Keratinocyte (primary cell): Measurements from ENCODE around the gene C2CD4A. TPM values are rescaled to one million over a fixed set of nuclear protein-coding genes. Genes with fewer than 3 reads are reported as not detected.

Experiments used
- DNase-seq: peaks from one replicate; pipeline ENCODE4 v3.0.0-alpha.2; 2011; ENCODE audit warnings: low read depth, missing footprints, low spot score
- FAIRE-seq: peaks from 2 replicates; lab custom pipeline; 2011; peaks lifted over from hg19 to GRCh38; lab: Jason Lieb, UNC
- H2AFZ ChIP-seq: 2 replicates; pipeline ENCODE4 v1.6.0; 2012; ENCODE audit warnings: low read length, control low read depth, inconsistent platforms; ENCODE audit not compliant: control insufficient read depth
- H3K27ac ChIP-seq: 2 replicates; pipeline ENCODE4 v1.5.1; 2011; ENCODE audit warnings: low read length; ENCODE audit not compliant: control insufficient read depth, insufficient read depth
- H3K27me3 ChIP-seq: 3 replicates; pipeline ENCODE4 v1.6.0; 2011; ENCODE audit warnings: low read length; ENCODE audit not compliant: control insufficient read depth, insufficient read depth; ENCODE audit errors: extremely low read depth
- H3K36me3 ChIP-seq, 2 experiments: 2 replicates in 1 of 2; 3 replicates in 1 of 2; pipeline ENCODE4 v1.5.1; 2011; ENCODE audit warnings: low read length in 2 of 2, mild to moderate bottlenecking in 1 of 2; ENCODE audit not compliant: control insufficient read depth in 2 of 2, insufficient read depth in 2 of 2; ENCODE audit errors: extremely low read depth in 1 of 2
- H3K4me1 ChIP-seq: 3 replicates; pipeline ENCODE4 v1.5.1; 2011; ENCODE audit warnings: low read length; ENCODE audit not compliant: control insufficient read depth, insufficient read depth; ENCODE audit errors: extremely low read depth
- H3K4me2 ChIP-seq: 3 replicates; pipeline ENCODE4 v1.6.0; 2011; ENCODE audit warnings: low read depth, low read length; ENCODE audit not compliant: control insufficient read depth, insufficient read depth; ENCODE audit errors: extremely low read depth
- H3K4me3 ChIP-seq, 3 experiments: fragments of 200-600 bp in 1 of 3; sonication (generic) in 1 of 3; 2 replicates in 2 of 3; 3 replicates in 1 of 3; pipeline ENCODE4 v1.5.1; 2011 to 2016; ENCODE audit warnings: low read length in 3 of 3, mild to moderate bottlenecking in 3 of 3, control low read depth in 2 of 3, inconsistent platforms in 1 of 3, low read depth in 1 of 3, mixed read lengths in 1 of 3, mixed run types in 1 of 3, moderate library complexity in 1 of 3; ENCODE audit not compliant: control insufficient read depth in 2 of 3, insufficient read depth in 2 of 3; ENCODE audit errors: extremely low read depth in 1 of 3
- H3K79me2 ChIP-seq: 2 replicates; pipeline ENCODE4 v1.6.0; 2012; ENCODE audit warnings: low read length; ENCODE audit not compliant: control insufficient read depth, insufficient read depth
- H3K9ac ChIP-seq: 3 replicates; pipeline ENCODE4 v1.6.0; 2011; ENCODE audit warnings: low read length; ENCODE audit not compliant: control insufficient read depth, insufficient read depth; ENCODE audit errors: extremely low read depth
- H3K9me1 ChIP-seq: 3 replicates; pipeline ENCODE4 v1.6.0; 2011; ENCODE audit warnings: low read length; ENCODE audit not compliant: control insufficient read depth, insufficient read depth; ENCODE audit errors: extremely low read depth
- H3K9me3 ChIP-seq: 2 replicates; pipeline ENCODE4 v1.5.1; 2012; ENCODE audit warnings: low read depth, low read length; ENCODE audit not compliant: control insufficient read depth
- H4K20me1 ChIP-seq: 3 replicates; pipeline ENCODE4 v1.6.0; 2011; ENCODE audit warnings: low read length; ENCODE audit not compliant: control insufficient read depth, insufficient read depth; ENCODE audit errors: extremely low read depth
- CTCF ChIP-seq, 3 experiments: IDR thresholded peaks in 1 of 3; conservative IDR thresholded peaks in 1 of 3; optimal IDR thresholded peaks in 1 of 3; 2 replicates in 2 of 3; 3 replicates in 1 of 3; pipeline versions ENCODE3 to v1.5.1; 2011; ENCODE audit warnings: low read length in 3 of 3, mild to moderate bottlenecking in 3 of 3, moderate library complexity in 2 of 3, control low read depth in 1 of 3, inconsistent platforms in 1 of 3; ENCODE audit not compliant: insufficient read depth in 2 of 3; ENCODE audit errors: extremely low read depth in 1 of 3
- EZH2 ChIP-seq: IDR thresholded peaks from one replicate; pipeline ENCODE4 v1.6.1; 2012; ENCODE audit warnings: inconsistent platforms, mild to moderate bottlenecking, low read length, moderate library complexity
- dilution Hi-C: fragments of 300-500 bp; cut with MboI; formaldehyde crosslinking; loops from one replicate; pipeline ENCODE4 v1.7.0; 2020; ENCODE audit warnings: low sequenced_read_pairs; ENCODE audit not compliant: extremely low pct_ligation_motif_present
- polyA plus RNA-seq, 5 experiments: library from polyadenylated mRNA; depleted of rRNA in 3 of 5; stranded (reverse) in 3 of 5; stranded (forward) in 1 of 5; unstranded in 1 of 5; fragments of >200 nt; gene quantifications; 1 replicate in 1 of 5; 2 replicates in 3 of 5; 3 replicates in 1 of 5; pipeline versions ENCODE4 v1.2.1 to v1.2.3, GENCODE V29; 2011 to 2012; ENCODE audit warnings: missing spikeins in 2 of 5, low read depth in 1 of 5, low replicate concordance in 1 of 5

C2CD4A gene
- polyA plus RNA-seq, 1 donor (not counting 4 experiments of a cell fraction or from before 2014, with no cell fraction given) = not detected

GRCh38 chr15:62021991-62022600 is 44.7 kb upstream of the C2CD4A start:
- no peak for FAIRE-seq
- Histone ChIP-seq H3K27ac (no peak overlapping the region), H3K36me3 (no peaks in the 10 kb centered on the region), H3K4me1 (no peaks in the 10 kb centered on the region), H3K79me2 (no peaks in the 10 kb centered on the region), H3K4me3 (no peak overlapping the region), H3K4me2 (no peak overlapping the region), H3K27me3 (no peaks in the 10 kb centered on the region), H4K20me1 (no peaks in the 10 kb centered on the region), H2AFZ (no peak overlapping the region), H3K9me3 (no peaks in the 10 kb centered on the region), H3K9ac (no peak overlapping the region), H3K9me1 (no peaks in the 10 kb centered on the region)
- DNase-seq = no peak
- TF ChIP-seq EZH2 (no peak), CTCF (optimal IDR thresholded peaks at IDR 0.05 in 1 of 3, IDR thresholded peaks at IDR 0.05 in 1 of 3, conservative IDR thresholded peaks at IDR 0.05 in 1 of 3; ENCODE audit: extremely low read depth in 1 of 3, insufficient read depth in 2 of 3, low read length in 3 of 3) (no peak)
- dilution Hi-C loops = no loop called here

- no peak overlapping the region for H3K9ac ChIP-seq
- no peak overlapping the region for H3K4me2 ChIP-seq
- FAIRE-seq (no peak), DNase-seq (no peak)
- no peaks in the 10 kb centered on the region for H3K79me2 ChIP-seq
- no peaks in the 10 kb centered on the region for H3K9me1 ChIP-seq
- no peaks in the 10 kb centered on the region for H3K4me1 ChIP-seq
- H4K20me1 ChIP-seq = no peaks in the 10 kb centered on the region
- no peaks in the 10 kb centered on the region for H3K9me3 ChIP-seq
- no peak overlapping the region for H2AFZ ChIP-seq
- no peak overlapping the region for H3K4me3 ChIP-seq
- no peak for TF ChIP-seq CTCF (optimal IDR thresholded peaks at IDR 0.05 in 1 of 3, IDR thresholded peaks at IDR 0.05 in 1 of 3, conservative IDR thresholded peaks at IDR 0.05 in 1 of 3; ENCODE audit: extremely low read depth in 1 of 3, insufficient read depth in 2 of 3, low read length in 3 of 3)
- H3K27me3 ChIP-seq = no peaks in the 10 kb centered on the region
- dilution Hi-C loops = no loop called here
- H3K36me3 ChIP-seq = no peaks in the 10 kb centered on the region
- no peak overlapping the region for H3K27ac ChIP-seq
Observed at GRCh38 chr15:62026487-62027262, 40.1 kb upstream of the C2CD4A start.
